ENCODE measurements around the gene TM4SF20. TPM values are rescaled to one million over a fixed set of nuclear protein-coding genes. Genes with fewer than 3 reads are reported as not detected.

The TM4SF20 gene
- total RNA-seq, 1 experiment from 2014 or later, result not detected

- DNase-seq, result peak in 1 of 2 experiments; percentile 70
- no peak for TF ChIP-seq CTCF (conservative IDR thresholded peaks at IDR 0.05)
- no peak for TF ChIP-seq EZH2 (IDR thresholded peaks at IDR 0.05; ENCODE audit: low read depth)
- POLR2A ChIA-PET (ENCODE audit: unreplicated experiment), result no interaction called here
These were observed 23.9 kb upstream of the TM4SF20 start for GRCh38 chr2:227402959-227403358.

GRCh38 chr2:227402321-227402720 is 23.2 kb upstream of the TM4SF20 start:
- peaks cover 10% of the 10 kb centered on the region for H3F3A ChIP-seq (ENCODE audit: insufficient read depth, low read depth)
- peaks cover 7% of the 10 kb centered on the region; the same call in 1 of the 2 replicates for H3K79me2 ChIP-seq (ENCODE audit: low read depth)
- TF ChIP-seq CTCF (conservative IDR thresholded peaks at IDR 0.05) (no peak), EZH2 (IDR thresholded peaks at IDR 0.05; ENCODE audit: low read depth) (no peak)
- BruUV-seq (replicated peaks), result no TSS peak
- no peaks in the 10 kb centered on the region for H3K9me3 ChIP-seq (ENCODE audit: insufficient read depth, low read depth)
- intact Hi-C loops (cut with micrococcal nuclease; ENCODE audit: unreplicated experiment), result loop anchor here (10.0 kb wide), 1 partner anchor 642 kb away; no protein-coding TSS in a partner anchor
- H4K20me1 ChIP-seq (ENCODE audit: insufficient read depth), result no peaks in the 10 kb centered on the region
- no peak overlapping the region for H3K4me3 ChIP-seq
- no peak overlapping the region for H2AFZ ChIP-seq
- no peak for DNase-seq
- no peaks in the 10 kb centered on the region for H3K9me2 ChIP-seq (ENCODE audit: insufficient read depth)
- H3K27ac ChIP-seq, result peak overlapping the region; percentile 32; the same call in 1 of the 2 replicates
- no peaks in the 10 kb centered on the region for H3K27me3 ChIP-seq (ENCODE audit: insufficient read depth, low read depth)
- no peaks in the 10 kb centered on the region for H3K36me3 ChIP-seq (ENCODE audit: low read depth)
- no peak overlapping the region for H3K4me2 ChIP-seq
- POLR2A ChIA-PET (ENCODE audit: unreplicated experiment), result no interaction called here
- CTCF ChIA-PET, result interaction anchor here (0.6 kb wide), 1 partner anchor 237 kb away, joined by 8 read pairs; no protein-coding TSS in a partner anchor
- H3K4me1 ChIP-seq (replicated peaks; ENCODE audit: insufficient read depth), result peaks cover 26% of the 10 kb centered on the region

More at GRCh38 chr2:227402959-227403358, 23.9 kb upstream of the TM4SF20 start:
- no peak overlapping the region for H3K4me2 ChIP-seq
- H4K20me1 ChIP-seq (ENCODE audit: insufficient read depth), result no peaks in the 10 kb centered on the region
- H3F3A ChIP-seq (ENCODE audit: insufficient read depth, low read depth), result peaks cover 17% of the 10 kb centered on the region
- H3K9me3 ChIP-seq (ENCODE audit: insufficient read depth, low read depth), result no peaks in the 10 kb centered on the region
- no TSS peak for BruUV-seq (replicated peaks)
- CTCF ChIA-PET, result no interaction called here
- intact Hi-C loops (cut with micrococcal nuclease; ENCODE audit: unreplicated experiment), result loop anchor here (10.0 kb wide), 1 partner anchor 642 kb away; no protein-coding TSS in a partner anchor
- H2AFZ ChIP-seq, result no peak overlapping the region
- no peaks in the 10 kb centered on the region for H3K9me2 ChIP-seq (ENCODE audit: insufficient read depth)
- H3K79me2 ChIP-seq (ENCODE audit: low read depth), result peaks cover 7% of the 10 kb centered on the region; the same call in 1 of the 2 replicates
- no peaks in the 10 kb centered on the region for H3K36me3 ChIP-seq (ENCODE audit: low read depth)
- peaks cover 32% of the 10 kb centered on the region for H3K4me1 ChIP-seq (replicated peaks; ENCODE audit: insufficient read depth)
- no peaks in the 10 kb centered on the region for H3K27me3 ChIP-seq (ENCODE audit: insufficient read depth, low read depth)
- H3K27ac ChIP-seq, result no peak overlapping the region
- no peak overlapping the region for H3K4me3 ChIP-seq

- Histone ChIP-seq H4K20me1 (ENCODE audit: insufficient read depth) (no peaks in the 10 kb centered on the region), H3K4me2 (no peak overlapping the region), H3K4me1 (replicated peaks; ENCODE audit: insufficient read depth) (peaks cover 18% of the 10 kb centered on the region), H3K79me2 (ENCODE audit: low read depth) (no peaks in the 10 kb centered on the region), H3K4me3 (no peak overlapping the region), H3K27ac (no peak overlapping the region), H3K36me3 (ENCODE audit: low read depth) (no peaks in the 10 kb centered on the region), H3K9me3 (ENCODE audit: insufficient read depth, low read depth) (no peaks in the 10 kb centered on the region), H3F3A (ENCODE audit: insufficient read depth, low read depth) (peaks cover 2% of the 10 kb centered on the region; the same call in 1 of the 2 replicates), H3K27me3 (ENCODE audit: insufficient read depth, low read depth) (no peaks in the 10 kb centered on the region), H3K9me2 (ENCODE audit: insufficient read depth) (no peaks in the 10 kb centered on the region), H2AFZ (no peak overlapping the region; the same call in 1 of the 2 replicates)
- no peak for DNase-seq
- intact Hi-C loops (cut with micrococcal nuclease; ENCODE audit: unreplicated experiment), result loop anchor here (10.0 kb wide), 1 partner anchor 643 kb away; no protein-coding TSS in a partner anchor
- CTCF ChIA-PET, result no interaction called here
- TF ChIP-seq EZH2 (IDR thresholded peaks at IDR 0.05; ENCODE audit: low read depth), result no peak
- no peak for TF ChIP-seq CTCF (conservative IDR thresholded peaks at IDR 0.05)
- POLR2A ChIA-PET (ENCODE audit: unreplicated experiment), result no interaction called here
- BruUV-seq (replicated peaks), result no TSS peak
These were observed 22.4 kb upstream of the TM4SF20 start for GRCh38 chr2:227401550-227401949.

Data from PC-9 (cell line).